OCI-LY7 (cell line): ENCODE measurements around the gene LRRC63. TPM values are rescaled to one million over a fixed set of nuclear protein-coding genes. Genes with fewer than 3 reads are reported as not detected.
"Not testable (repeated sequence)": the region's sequence is repeated elsewhere in the genome, so short reads cannot be mapped to it uniquely, and the experiment has no call there.

Experiments used
- BruUV-seq: library from RNA; stranded (reverse); fragments of 400-500 nt; replicated peaks from 2 replicates; lab custom pipeline; 2021; lab: Mats Ljungman, UMichigan
- CTCF ChIA-PET: fragments of 300-600 bp; sonication (Branson Sonifier 250); formaldehyde crosslinking; loops from one replicate; lab custom pipeline; 2022; ENCODE audit warnings: antibody characterized with exemption; ENCODE audit not compliant: unreplicated experiment; lab: Charles Lee
- POLR2A ChIA-PET: fragments of 300-600 bp; sonication (Branson Sonifier 250); formaldehyde crosslinking; loops from one replicate; lab custom pipeline; 2022; ENCODE audit warnings: antibody characterized with exemption; lab: Charles Lee
- DNase-seq: peaks from one replicate; pipeline ENCODE4 v3.0.0-alpha.2; 2015; ENCODE audit warnings: low spot score
- H2AFZ ChIP-seq: fragments of 200-600 bp; sonication (generic), shearing (Covaris generic); 2 replicates; pipeline ENCODE4 v1.6.1; 2014; ENCODE audit warnings: mild to moderate bottlenecking, antibody characterized with exemption, low read length, moderate library complexity
- H3K27ac ChIP-seq: fragments of 200-600 bp; sonication (generic); 2 replicates; pipeline ENCODE4 v1.5.1; 2014; ENCODE audit warnings: mixed run types, low read depth, mild to moderate bottlenecking, moderate library complexity, low read length, inconsistent platforms; ENCODE audit not compliant: poor library complexity, severe bottlenecking
- H3K36me3 ChIP-seq: fragments of 200-600 bp; sonication (generic); 2 replicates; pipeline ENCODE4 v1.6.1; 2014; ENCODE audit warnings: mild to moderate bottlenecking, antibody characterized with exemption, low read length, moderate library complexity, mixed read lengths; ENCODE audit not compliant: insufficient read depth
- H3K4me1 ChIP-seq: fragments of 200-600 bp; sonication (generic); 2 replicates; pipeline ENCODE4 v1.5.1; 2014; ENCODE audit warnings: mild to moderate bottlenecking, low read length; ENCODE audit not compliant: insufficient read depth, poor library complexity, severe bottlenecking
- H3K4me2 ChIP-seq: fragments of 200-600 bp; sonication (generic); 2 replicates; pipeline ENCODE4 v1.6.1; 2014; ENCODE audit warnings: mild to moderate bottlenecking, low read length
- H3K4me3 ChIP-seq: fragments of 200-600 bp; sonication (generic); 2 replicates; pipeline ENCODE4 v1.5.1; 2014; ENCODE audit warnings: mild to moderate bottlenecking, low read depth, low read length; ENCODE audit not compliant: poor library complexity, severe bottlenecking
- H3K79me2 ChIP-seq: fragments of 200-600 bp; sonication (generic); 2 replicates; pipeline ENCODE4 v1.6.1; 2016; ENCODE audit warnings: low read depth, mild to moderate bottlenecking, low read length, moderate library complexity, mixed read lengths; ENCODE audit not compliant: insufficient read depth
- H3K9me2 ChIP-seq: fragments of 200-600 bp; sonication (generic); 2 replicates; pipeline ENCODE4 v1.6.1; 2016; ENCODE audit warnings: mild to moderate bottlenecking, low read length, mixed read lengths; ENCODE audit not compliant: insufficient read depth
- H3K9me3 ChIP-seq: fragments of 200-600 bp; sonication (generic); 2 replicates; pipeline ENCODE4 v1.6.1; 2014; ENCODE audit warnings: mild to moderate bottlenecking, mixed run types, low read length, mixed read lengths
- H4K20me1 ChIP-seq: fragments of 200-600 bp; sonication (generic); 2 replicates; pipeline ENCODE4 v1.6.1; 2014; ENCODE audit warnings: mild to moderate bottlenecking, antibody characterized with exemption, low read length, moderate library complexity, mixed read lengths; ENCODE audit not compliant: insufficient read depth
- CTCF ChIP-seq: fragments of 200-600 bp; sonication (generic); conservative IDR thresholded peaks from 2 replicates; pipeline ENCODE4 v1.5.1; 2014; ENCODE audit warnings: mild to moderate bottlenecking, antibody characterized with exemption, low read length, moderate library complexity, mixed read lengths
- EZH2phosphoT487 ChIP-seq: fragments of 200-600 bp; sonication (generic); IDR thresholded peaks from 2 replicates; pipeline ENCODE4 v1.6.1; 2018; ENCODE audit warnings: low read depth, borderline replicate concordance, mild to moderate bottlenecking, mixed run types, antibody characterized with exemption, low read length, moderate library complexity, mixed read lengths
- intact Hi-C: fragments of 100-400 bp; cut with micrococcal nuclease; formaldehyde crosslinking; loops from one replicate; pipeline ENCODE4 v1.10.0; 2022; ENCODE audit not compliant: unreplicated experiment
- total RNA-seq, 2 experiments: library from RNA; depleted of rRNA in 1 of 2; stranded (reverse); fragments of >200 nt in 1 of 2; shearing (Covaris generic) in 1 of 2; gene quantifications; 2 replicates each; pipeline ENCODE4 v1.2.3, GENCODE V29; 2014 to 2022

Gene LRRC63
- total RNA-seq, 2 experiments from 2014 or later: not detected

DNA sequence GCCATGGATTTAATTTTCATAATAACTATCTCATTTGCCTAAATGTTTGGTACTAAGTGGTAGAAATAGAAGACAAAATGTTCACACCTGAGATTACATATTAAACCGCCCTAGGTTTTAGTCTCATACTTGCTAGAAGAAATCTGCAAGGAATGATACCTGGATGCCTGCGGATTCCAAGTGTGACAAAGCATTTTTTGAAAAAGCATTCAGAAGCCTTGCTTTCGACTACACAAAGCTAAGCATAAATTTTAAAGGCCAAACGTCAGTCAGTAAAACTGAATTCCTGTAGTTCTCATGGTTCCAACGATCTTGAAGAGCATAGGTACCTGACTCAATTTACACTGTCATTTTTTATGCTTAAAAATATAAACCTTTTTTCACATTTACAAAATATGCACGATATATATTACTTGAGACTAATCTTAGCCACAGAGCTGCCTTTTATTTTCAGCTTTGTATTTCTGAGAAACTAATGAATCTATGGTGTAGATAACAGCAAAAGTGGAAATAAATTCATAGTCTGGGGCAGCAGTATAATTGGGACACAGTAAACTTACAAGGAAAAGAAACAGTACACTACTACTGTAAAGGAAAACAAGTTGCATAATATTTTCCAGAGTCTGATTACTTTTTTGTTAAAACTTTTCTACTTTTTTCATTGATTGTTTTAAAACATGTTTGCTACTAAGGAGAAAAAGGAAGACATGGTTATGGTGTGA lies 1.2 kb upstream of the LRRC63 start:
- H3K9me3 ChIP-seq: no peaks in the 10 kb centered on the region
- POLR2A ChIA-PET: interaction anchor here (0.6 to 1.0 kb wide), 3 partner anchors 11 to 95 kb away, joined by 3 to 5 read pairs (median 4); no protein-coding TSS in a partner anchor
- no peaks in the 10 kb centered on the region for H3K79me2 ChIP-seq
- DNase-seq: no peak
- TF ChIP-seq EZH2phosphoT487: no peak
- no peak for TF ChIP-seq CTCF
- BruUV-seq: no TSS peak
- CTCF ChIA-PET: no interaction called here
- no peak overlapping the region for H3K4me2 ChIP-seq
- no peaks in the 10 kb centered on the region for H3K9me2 ChIP-seq
- no peaks in the 10 kb centered on the region for H4K20me1 ChIP-seq
- no peak overlapping the region for H3K27ac ChIP-seq
- no peaks in the 10 kb centered on the region for H3K36me3 ChIP-seq
- no peak overlapping the region for H2AFZ ChIP-seq
- intact Hi-C loops: no loop called here
- H3K4me1 ChIP-seq: no peaks in the 10 kb centered on the region
- no peak overlapping the region for H3K4me3 ChIP-seq

- POLR2A ChIA-PET: interaction anchor here (0.6 to 1.0 kb wide), 2 partner anchors 11 to 15 kb away, joined by 4 to 5 read pairs; no protein-coding TSS in a partner anchor
- H3K4me2 ChIP-seq: peak overlapping the region; percentile 41; the same call in 1 of the 2 replicates
- no peaks in the 10 kb centered on the region for H3K79me2 ChIP-seq
- H2AFZ ChIP-seq: no peak overlapping the region
- no peak overlapping the region for H3K4me3 ChIP-seq
- no TSS peak for BruUV-seq
- H3K36me3 ChIP-seq: no peaks in the 10 kb centered on the region
- CTCF ChIA-PET: no interaction called here
- intact Hi-C loops: no loop called here
- H3K9me2 ChIP-seq: no peaks in the 10 kb centered on the region
- no peak for DNase-seq
- no peak overlapping the region for H3K27ac ChIP-seq
- TF ChIP-seq EZH2phosphoT487 (peak; percentile 75; the same call in 1 of the 2 replicates), CTCF (no peak)
- H3K9me3 ChIP-seq: no peaks in the 10 kb centered on the region
- no peaks in the 10 kb centered on the region for H4K20me1 ChIP-seq
- no peaks in the 10 kb centered on the region for H3K4me1 ChIP-seq
Measured at GRCh38 chr13:46211116-46211482, 629 bp upstream of the LRRC63 start.

DNA sequence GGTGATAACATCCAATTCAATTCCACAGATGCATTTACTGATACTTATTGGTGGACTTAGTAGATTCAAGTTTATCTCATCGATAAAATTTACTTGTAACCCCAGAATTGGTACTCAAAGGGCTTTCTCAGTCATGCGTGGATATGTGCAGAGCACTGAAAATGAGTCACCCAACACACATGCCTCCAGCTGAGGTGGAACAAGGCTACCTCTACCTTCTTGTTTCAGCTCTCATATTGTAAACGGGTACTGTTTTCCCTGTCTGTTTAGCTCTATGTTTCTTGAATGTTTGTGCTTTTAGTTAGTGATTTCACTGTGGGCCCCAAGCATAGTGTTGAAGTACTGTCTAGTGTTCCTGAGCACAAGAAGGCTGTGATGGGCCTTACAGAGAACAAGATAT lies 1.5 kb downstream of the LRRC63 start:
- H3K4me3 ChIP-seq: no peak overlapping the region
- no peak overlapping the region for H2AFZ ChIP-seq
- no peak for TF ChIP-seq EZH2phosphoT487
- CTCF ChIA-PET: no interaction called here
- POLR2A ChIA-PET: interaction anchor here (0.6 to 0.8 kb wide), 2 partner anchors 11 to 282 kb away, joined by 3 read pairs; no protein-coding TSS in a partner anchor
- H3K4me2 ChIP-seq: no peak overlapping the region
- no peaks in the 10 kb centered on the region for H3K9me3 ChIP-seq
- no peaks in the 10 kb centered on the region for H3K4me1 ChIP-seq
- no peaks in the 10 kb centered on the region for H3K79me2 ChIP-seq
- H3K36me3 ChIP-seq: no peaks in the 10 kb centered on the region
- H4K20me1 ChIP-seq: no peaks in the 10 kb centered on the region
- no peak overlapping the region for H3K27ac ChIP-seq
- no TSS peak for BruUV-seq
- intact Hi-C loops: no loop called here
- no peaks in the 10 kb centered on the region for H3K9me2 ChIP-seq
- DNase-seq: no peak

GRCh38 chr13:46214741-46215140 lies 3.0 kb downstream of the LRRC63 start:
- intact Hi-C loops: not testable (repeated sequence)
- POLR2A ChIA-PET: interaction anchor here (0.7 kb wide), 1 partner anchor 12 kb away, joined by 3 read pairs; no protein-coding TSS in a partner anchor

DNA sequence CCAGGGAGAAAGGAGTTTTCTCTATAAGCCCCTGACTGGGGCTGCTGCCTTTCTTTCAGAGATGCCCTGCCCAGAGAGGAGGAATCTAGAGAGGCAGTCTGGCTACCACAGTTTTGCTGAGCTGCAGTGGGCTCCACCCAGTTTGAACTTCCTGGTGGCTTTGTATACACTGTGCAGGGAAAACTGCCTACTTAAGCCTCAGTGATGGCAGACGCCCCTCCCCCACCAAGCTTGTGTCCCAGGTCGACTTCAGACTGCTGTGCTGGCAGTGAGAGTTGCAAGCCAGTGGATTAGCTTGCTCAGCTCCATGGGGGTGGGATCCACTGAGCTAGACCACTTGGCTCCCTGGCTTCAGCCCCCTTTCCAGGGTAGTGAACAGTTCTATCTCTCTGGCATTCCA lies 8.5 kb downstream of the LRRC63 start:
- H2AFZ ChIP-seq, H4K20me1 ChIP-seq, H3K27ac ChIP-seq, H3K4me1 ChIP-seq, H3K9me3 ChIP-seq, CTCF ChIA-PET, BruUV-seq, POLR2A ChIA-PET, H3K9me2 ChIP-seq, H3K79me2 ChIP-seq, H3K4me2 ChIP-seq, H3K4me3 ChIP-seq, intact Hi-C loops, H3K36me3 ChIP-seq: not testable (repeated sequence)
- DNase-seq: peak; percentile 3

More at GRCh38 chr13:46214741-46215140, 3.0 kb downstream of the LRRC63 start:
- CTCF ChIA-PET, H3K9me3 ChIP-seq, H3K27ac ChIP-seq, BruUV-seq, H3K9me2 ChIP-seq, H3K4me1 ChIP-seq, H3K79me2 ChIP-seq, DNase-seq, H3K4me3 ChIP-seq, H2AFZ ChIP-seq, H4K20me1 ChIP-seq, H3K4me2 ChIP-seq, H3K36me3 ChIP-seq: not testable (repeated sequence)
